C4-2B (cell line): ENCODE data around the gene ZNF672.

ENCODE experiments used
- H3K27ac ChIP-seq: fragments of 450-650 bp; 2 replicates; pipeline ENCODE4 v1.5.1; 2017
- ZFX ChIP-seq: fragments of 450-650 bp; IDR thresholded peaks from 2 replicates; pipeline ENCODE4 v1.6.1; 2017
- TF ChIP-seq, protein P1 (sequence below): fragments of 450-650 bp; conservative IDR thresholded peaks from 2 replicates; pipeline ENCODE4 v1.5.1; 2017; ENCODE audit warnings: mild to moderate bottlenecking

Gene ZNF672

GRCh38 chr1:248847956-248848561 lies 10.0 kb downstream of the ZNF672 start:
- TF ChIP-seq, protein P1, sequence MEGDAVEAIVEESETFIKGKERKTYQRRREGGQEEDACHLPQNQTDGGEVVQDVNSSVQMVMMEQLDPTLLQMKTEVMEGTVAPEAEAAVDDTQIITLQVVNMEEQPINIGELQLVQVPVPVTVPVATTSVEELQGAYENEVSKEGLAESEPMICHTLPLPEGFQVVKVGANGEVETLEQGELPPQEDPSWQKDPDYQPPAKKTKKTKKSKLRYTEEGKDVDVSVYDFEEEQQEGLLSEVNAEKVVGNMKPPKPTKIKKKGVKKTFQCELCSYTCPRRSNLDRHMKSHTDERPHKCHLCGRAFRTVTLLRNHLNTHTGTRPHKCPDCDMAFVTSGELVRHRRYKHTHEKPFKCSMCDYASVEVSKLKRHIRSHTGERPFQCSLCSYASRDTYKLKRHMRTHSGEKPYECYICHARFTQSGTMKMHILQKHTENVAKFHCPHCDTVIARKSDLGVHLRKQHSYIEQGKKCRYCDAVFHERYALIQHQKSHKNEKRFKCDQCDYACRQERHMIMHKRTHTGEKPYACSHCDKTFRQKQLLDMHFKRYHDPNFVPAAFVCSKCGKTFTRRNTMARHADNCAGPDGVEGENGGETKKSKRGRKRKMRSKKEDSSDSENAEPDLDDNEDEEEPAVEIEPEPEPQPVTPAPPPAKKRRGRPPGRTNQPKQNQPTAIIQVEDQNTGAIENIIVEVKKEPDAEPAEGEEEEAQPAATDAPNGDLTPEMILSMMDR: no peak
- no peak for TF ChIP-seq ZFX
- H3K27ac ChIP-seq: no peak overlapping the region

DNA sequence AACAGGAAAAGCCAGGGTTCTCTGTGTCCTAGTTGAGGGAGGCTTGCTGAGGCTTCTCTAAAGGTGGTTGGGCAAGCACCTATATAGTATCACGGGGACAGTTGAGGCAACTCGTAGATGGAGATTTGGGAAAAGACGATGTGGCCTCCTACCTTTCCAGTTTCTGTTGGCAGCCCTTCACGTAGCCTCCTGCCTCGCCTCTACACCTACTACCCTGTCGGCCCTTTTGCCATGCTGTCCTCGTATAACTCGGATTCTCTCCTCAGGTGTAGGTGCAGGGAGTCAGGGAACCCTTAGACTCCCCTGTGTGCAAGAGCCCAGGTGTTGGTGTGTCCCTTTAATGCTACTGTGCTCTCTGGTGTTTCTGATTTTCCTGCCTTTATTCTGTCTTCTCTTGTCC lies 10.6 kb downstream of the ZNF672 start:
- TF ChIP-seq ZFX: no peak
- TF ChIP-seq, protein P1: no peak
- H3K27ac ChIP-seq: no peak overlapping the region

DNA sequence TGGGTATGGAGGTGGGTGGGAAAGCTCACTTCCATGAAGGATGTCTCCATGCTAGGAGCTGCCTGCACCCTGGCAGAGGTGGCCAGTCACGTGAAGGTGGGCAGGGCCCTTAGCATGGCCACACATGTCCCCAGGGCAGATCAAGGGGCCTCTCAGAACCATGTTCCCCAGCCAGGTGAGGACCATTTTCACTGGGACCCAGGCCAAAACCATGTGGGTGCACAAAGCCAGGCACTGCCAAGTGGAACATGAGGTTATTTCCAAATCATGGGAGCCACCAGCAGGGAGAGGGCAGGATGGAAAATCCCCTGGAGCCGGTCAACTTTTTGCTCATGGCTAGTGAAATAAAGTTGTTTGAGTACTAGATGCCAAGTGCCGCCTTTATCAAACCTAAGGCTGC lies 11.1 kb downstream of the ZNF672 start:
- no peak for TF ChIP-seq ZFX
- TF ChIP-seq, protein P1: no peak

DNA sequence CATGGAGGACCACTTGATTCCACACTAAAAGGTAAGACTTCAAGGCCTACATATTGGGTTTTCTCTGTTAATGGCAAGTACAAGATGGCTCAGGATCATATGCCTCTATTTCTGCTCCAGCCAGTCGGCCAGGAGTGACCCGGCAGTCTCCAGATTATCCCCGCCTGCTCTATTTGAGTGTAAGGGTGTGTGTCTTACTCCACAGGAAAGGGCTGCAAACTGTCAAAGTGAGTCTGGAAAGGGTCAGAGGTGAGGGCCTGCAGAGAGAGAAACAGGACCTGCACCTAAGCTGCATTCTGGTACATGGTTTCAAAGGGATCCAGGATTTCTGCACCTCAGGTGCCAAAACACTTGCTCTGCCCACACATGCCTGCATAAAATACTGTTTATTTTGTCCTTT lies 11.6 kb downstream of the ZNF672 start:
- no peak for TF ChIP-seq ZFX
- TF ChIP-seq, protein P1: no peak
- no peak overlapping the region for H3K27ac ChIP-seq

More for the DNA sequence above, 11.1 kb downstream of the ZNF672 start:
- H3K27ac ChIP-seq: no peak overlapping the region

GRCh38 chr1:248850124-248850523 lies 12.1 kb downstream of the ZNF672 start:
- no peak overlapping the region for H3K27ac ChIP-seq
- no peak for TF ChIP-seq ZFX
- TF ChIP-seq, protein P1: no peak

DNA sequence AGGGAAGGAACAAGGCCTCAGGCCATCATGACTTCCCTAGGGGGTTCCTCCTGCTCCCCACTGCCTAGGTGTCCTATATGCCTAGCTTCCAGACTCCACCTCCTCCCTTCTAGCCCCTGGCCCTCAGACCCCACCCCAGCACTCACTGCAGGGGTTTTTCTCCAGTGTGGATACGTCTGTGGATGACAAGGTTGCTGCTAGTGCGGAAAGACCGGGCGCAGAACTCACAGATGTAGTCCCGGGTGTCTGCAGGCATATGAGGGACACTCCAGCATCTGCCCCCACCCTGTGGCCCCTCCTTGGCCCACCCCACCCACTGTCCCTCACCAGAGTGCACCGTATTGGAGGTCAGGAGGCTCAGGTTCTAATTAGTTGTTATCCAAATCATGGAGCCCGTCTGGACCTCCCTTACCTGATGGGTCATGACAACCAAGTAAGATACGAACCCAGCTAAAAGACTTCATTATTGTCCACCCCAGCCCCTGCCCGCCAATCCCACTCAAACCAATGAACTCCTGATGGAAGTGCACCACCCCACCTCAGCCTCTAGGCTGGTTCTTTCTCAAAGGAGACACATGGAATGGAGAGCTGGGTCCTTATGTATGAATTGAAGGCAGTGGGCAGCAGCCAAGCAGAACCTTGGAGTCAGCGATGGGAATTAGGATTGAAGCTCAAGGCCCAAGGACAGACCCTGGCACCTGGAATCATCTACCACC lies 12.7 kb downstream of the ZNF672 start:
- no peak for TF ChIP-seq ZFX
- TF ChIP-seq, protein P1: no peak
- H3K27ac ChIP-seq: no peak overlapping the region

- H3K27ac ChIP-seq: no peak overlapping the region
- TF ChIP-seq ZFX: no peak
- TF ChIP-seq, protein P1: no peak
Observed at GRCh38 chr1:248851390-248851789, 13.4 kb downstream of the ZNF672 start.
